A549 (cell line): ENCODE data around the gene AUTS2.

Source experiments
- EHF ChIP-seq: fragments of 250-450 bp; sonication (Bioruptor Pico); IDR thresholded peaks from 2 replicates; pipeline ENCODE4 v1.5.0; 2020; ENCODE audit warnings: mild to moderate bottlenecking
- EHMT2 ChIP-seq: fragments of 200-600 bp; sonication (generic); IDR thresholded peaks from 2 replicates; pipeline ENCODE4 v1.6.1; 2016; ENCODE audit warnings: antibody characterized with exemption, low read depth, mild to moderate bottlenecking, moderate library complexity
- EP300 ChIP-seq, 2 experiments: fragments of >200 bp; sonication (Bioruptor Twin); formaldehyde crosslinking; IDR thresholded peaks; 2 replicates in 1 of 2; 3 replicates in 1 of 2; pipeline ENCODE4 v1.6.1; 2016 to 2017
- FOXS1 ChIP-seq: fragments of 250-450 bp; sonication (Bioruptor Pico); IDR thresholded peaks from 2 replicates; pipeline ENCODE4 v1.5.0; 2020; ENCODE audit warnings: mild to moderate bottlenecking, moderate library complexity
- JUN ChIP-seq, 2 experiments: fragments of >200 bp; sonication (Bioruptor Twin); formaldehyde crosslinking; IDR thresholded peaks; 2 replicates in 1 of 2; 3 replicates in 1 of 2; pipeline ENCODE4 v1.6.1; 2016 to 2017
- JUNB ChIP-seq: fragments of >200 bp; sonication (Bioruptor Twin); formaldehyde crosslinking; IDR thresholded peaks from 2 replicates; pipeline ENCODE4 v1.6.1; 2016
- POLR2A ChIP-seq: IDR thresholded peaks from 2 replicates; pipeline ENCODE4 v1.6.1; 2012; ENCODE audit warnings: mild to moderate bottlenecking, low read length
- RAD21 ChIP-seq, 2 experiments: fragments of >200 bp in 1 of 2; sonication (Bioruptor Twin) in 1 of 2; formaldehyde crosslinking in 1 of 2; IDR thresholded peaks in 1 of 2; conservative IDR thresholded peaks in 1 of 2; 2 replicates in 1 of 2; 3 replicates in 1 of 2; pipeline ENCODE4 v1.6.1; 2012 to 2018; ENCODE audit warnings: inconsistent platforms in 1 of 2
- USF2 ChIP-seq: fragments of 450-650 bp; IDR thresholded peaks from 2 replicates; pipeline ENCODE4 v1.6.1; 2014; ENCODE audit warnings: antibody characterized with exemption
- ZSCAN20 ChIP-seq: fragments of 250-450 bp; sonication (Bioruptor Pico); IDR thresholded peaks from 2 replicates; pipeline ENCODE4 v1.8.0; 2022; ENCODE audit warnings: mild to moderate bottlenecking, moderate library complexity
- TF ChIP-seq, protein P1 (sequence below): fragments of >200 bp; sonication (Bioruptor Twin); formaldehyde crosslinking; IDR thresholded peaks from 3 replicates; pipeline ENCODE4 v1.5.1; 2016

DNA sequence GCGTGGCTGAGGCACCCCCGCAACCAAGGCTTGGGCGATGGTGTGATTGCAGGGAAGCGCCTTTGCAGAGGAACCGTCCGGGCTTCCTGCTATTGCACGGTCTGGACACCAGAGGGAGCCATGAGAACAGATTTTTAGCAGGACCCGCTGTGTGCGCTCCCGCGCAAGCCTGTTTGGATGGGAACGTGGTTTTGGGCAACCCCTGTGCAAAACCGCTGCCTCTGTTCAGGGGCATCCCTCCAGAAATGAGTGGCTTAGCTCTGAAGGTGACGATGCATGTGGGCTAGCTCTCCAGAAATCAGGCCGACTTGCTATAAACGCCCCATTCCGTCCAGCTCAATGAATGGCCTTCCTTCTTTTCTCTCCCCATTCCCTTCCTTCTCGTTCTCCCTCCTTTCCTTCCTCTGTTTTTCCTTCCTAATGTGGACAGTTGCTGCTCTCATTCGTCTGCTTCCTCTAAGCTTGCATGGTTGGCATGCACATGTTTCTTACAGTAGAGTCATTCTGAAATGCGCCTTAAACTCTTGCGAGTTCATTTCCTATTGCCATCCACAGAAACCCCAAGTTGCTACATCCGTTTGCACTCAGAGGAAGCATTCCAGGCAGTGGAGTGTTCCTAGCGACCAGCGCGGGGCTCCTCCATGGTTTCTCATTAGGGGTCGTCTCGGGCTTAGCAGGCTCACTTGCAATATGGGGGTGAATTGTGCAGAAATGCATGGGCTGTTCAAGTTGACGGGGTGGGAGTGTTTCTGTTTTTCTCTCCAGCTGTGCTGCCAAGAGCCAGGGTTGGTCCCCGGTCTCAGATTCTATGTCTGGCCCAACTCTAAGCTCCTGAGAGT, 1231.2 kb downstream of the AUTS2 start:
- TF ChIP-seq, protein P1, sequence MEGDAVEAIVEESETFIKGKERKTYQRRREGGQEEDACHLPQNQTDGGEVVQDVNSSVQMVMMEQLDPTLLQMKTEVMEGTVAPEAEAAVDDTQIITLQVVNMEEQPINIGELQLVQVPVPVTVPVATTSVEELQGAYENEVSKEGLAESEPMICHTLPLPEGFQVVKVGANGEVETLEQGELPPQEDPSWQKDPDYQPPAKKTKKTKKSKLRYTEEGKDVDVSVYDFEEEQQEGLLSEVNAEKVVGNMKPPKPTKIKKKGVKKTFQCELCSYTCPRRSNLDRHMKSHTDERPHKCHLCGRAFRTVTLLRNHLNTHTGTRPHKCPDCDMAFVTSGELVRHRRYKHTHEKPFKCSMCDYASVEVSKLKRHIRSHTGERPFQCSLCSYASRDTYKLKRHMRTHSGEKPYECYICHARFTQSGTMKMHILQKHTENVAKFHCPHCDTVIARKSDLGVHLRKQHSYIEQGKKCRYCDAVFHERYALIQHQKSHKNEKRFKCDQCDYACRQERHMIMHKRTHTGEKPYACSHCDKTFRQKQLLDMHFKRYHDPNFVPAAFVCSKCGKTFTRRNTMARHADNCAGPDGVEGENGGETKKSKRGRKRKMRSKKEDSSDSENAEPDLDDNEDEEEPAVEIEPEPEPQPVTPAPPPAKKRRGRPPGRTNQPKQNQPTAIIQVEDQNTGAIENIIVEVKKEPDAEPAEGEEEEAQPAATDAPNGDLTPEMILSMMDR = peak; percentile 63
- TF ChIP-seq EHMT2 (no peak), EP300 (IDR thresholded peaks at IDR 0.05) (no peak), POLR2A (no peak), FOXS1 (CRISPR knock-in tag) (no peak), RAD21 (conservative IDR thresholded peaks at IDR 0.05 in 1 of 2, IDR thresholded peaks at IDR 0.05 in 1 of 2) (peak; percentile 81 to 83), JUNB (no peak), ZSCAN20 (CRISPR knock-in tag) (no peak), JUN (IDR thresholded peaks at IDR 0.05) (no peak), EHF (CRISPR knock-in tag) (no peak), USF2 (no peak)
